ENCODE measurements around the gene CRYM.

DNA sequence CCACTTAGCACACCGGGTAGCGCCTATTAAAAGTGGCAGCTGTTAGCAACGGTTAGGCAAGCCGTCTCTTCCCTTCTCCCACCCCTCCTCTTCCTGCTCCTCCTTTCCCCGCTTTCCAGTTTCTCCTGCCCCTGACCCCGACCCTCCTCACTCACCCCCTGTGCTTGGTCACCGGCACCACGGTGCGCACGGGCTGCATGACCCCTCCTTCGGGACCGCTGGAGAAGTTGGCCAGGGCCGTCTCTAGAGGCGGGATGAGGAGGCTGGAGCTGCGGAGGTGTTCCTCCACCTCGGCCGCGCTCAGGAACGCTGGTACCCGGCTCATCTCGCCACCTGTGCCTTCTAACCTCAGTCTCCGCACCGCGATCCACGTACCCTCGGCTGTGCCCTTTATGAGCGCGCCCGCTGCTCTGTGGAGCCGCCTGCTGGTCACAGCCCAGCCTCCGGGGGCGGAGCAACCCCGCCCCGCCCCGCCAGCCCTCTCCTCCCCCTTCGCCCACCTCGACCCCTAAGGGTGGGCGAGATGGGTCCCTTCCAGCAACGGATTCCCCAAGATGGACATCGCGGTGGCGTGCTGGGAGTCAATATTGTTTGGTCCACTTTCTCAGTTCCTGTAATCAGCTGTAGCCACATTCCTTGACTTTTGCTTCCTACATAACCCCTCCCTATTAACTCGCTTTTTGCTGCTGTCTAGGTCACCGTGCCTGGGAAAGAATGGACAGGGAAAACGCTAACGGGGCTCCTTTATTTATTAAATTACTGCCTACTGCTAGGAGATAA is at the start of gene CRYM:
- TF ChIP-seq, protein P1, sequence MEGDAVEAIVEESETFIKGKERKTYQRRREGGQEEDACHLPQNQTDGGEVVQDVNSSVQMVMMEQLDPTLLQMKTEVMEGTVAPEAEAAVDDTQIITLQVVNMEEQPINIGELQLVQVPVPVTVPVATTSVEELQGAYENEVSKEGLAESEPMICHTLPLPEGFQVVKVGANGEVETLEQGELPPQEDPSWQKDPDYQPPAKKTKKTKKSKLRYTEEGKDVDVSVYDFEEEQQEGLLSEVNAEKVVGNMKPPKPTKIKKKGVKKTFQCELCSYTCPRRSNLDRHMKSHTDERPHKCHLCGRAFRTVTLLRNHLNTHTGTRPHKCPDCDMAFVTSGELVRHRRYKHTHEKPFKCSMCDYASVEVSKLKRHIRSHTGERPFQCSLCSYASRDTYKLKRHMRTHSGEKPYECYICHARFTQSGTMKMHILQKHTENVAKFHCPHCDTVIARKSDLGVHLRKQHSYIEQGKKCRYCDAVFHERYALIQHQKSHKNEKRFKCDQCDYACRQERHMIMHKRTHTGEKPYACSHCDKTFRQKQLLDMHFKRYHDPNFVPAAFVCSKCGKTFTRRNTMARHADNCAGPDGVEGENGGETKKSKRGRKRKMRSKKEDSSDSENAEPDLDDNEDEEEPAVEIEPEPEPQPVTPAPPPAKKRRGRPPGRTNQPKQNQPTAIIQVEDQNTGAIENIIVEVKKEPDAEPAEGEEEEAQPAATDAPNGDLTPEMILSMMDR (IDR thresholded peaks at IDR 0.05): peak; percentile 78
- TF ChIP-seq SP1 (CRISPR knock-in tag; conservative IDR thresholded peaks at IDR 0.05) (peak; percentile 90), TEAD4 (CRISPR knock-in tag; IDR thresholded peaks at IDR 0.05) (no peak), NR1H2 (CRISPR knock-in tag; IDR thresholded peaks at IDR 0.05) (no peak), ESRRA (CRISPR knock-in tag; IDR thresholded peaks at IDR 0.05; ENCODE audit: borderline replicate concordance) (no peak), ZNF121 (CRISPR knock-in tag; IDR thresholded peaks at IDR 0.05) (no peak), MXD4 (CRISPR knock-in tag; IDR thresholded peaks at IDR 0.05; ENCODE audit: borderline replicate concordance) (no peak), FOXJ3 (CRISPR knock-in tag; IDR thresholded peaks at IDR 0.05; ENCODE audit: borderline replicate concordance) (no peak), KAT7 (CRISPR knock-in tag; IDR thresholded peaks at IDR 0.05; ENCODE audit: borderline replicate concordance) (no peak)
- TF ChIP-seq, protein P2, sequence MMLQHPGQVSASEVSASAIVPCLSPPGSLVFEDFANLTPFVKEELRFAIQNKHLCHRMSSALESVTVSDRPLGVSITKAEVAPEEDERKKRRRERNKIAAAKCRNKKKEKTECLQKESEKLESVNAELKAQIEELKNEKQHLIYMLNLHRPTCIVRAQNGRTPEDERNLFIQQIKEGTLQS (CRISPR knock-in tag; conservative IDR thresholded peaks at IDR 0.05): no peak
- TF ChIP-seq, protein P3, sequence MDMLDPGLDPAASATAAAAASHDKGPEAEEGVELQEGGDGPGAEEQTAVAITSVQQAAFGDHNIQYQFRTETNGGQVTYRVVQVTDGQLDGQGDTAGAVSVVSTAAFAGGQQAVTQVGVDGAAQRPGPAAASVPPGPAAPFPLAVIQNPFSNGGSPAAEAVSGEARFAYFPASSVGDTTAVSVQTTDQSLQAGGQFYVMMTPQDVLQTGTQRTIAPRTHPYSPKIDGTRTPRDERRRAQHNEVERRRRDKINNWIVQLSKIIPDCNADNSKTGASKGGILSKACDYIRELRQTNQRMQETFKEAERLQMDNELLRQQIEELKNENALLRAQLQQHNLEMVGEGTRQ (CRISPR knock-in tag; IDR thresholded peaks at IDR 0.05): no peak
- TF ChIP-seq, protein P4, sequence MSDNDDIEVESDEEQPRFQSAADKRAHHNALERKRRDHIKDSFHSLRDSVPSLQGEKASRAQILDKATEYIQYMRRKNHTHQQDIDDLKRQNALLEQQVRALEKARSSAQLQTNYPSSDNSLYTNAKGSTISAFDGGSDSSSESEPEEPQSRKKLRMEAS (CRISPR knock-in tag; IDR thresholded peaks at IDR 0.05): peak; percentile 44; the same call in 1 of the 2 replicates

Measured in WTC11 (cell line).